CD4-positive, CD25-positive, alpha-beta regulatory T cell (primary cell): ENCODE data around the gene SLC2A9. TPM values are rescaled to one million over a fixed set of nuclear protein-coding genes. Genes with fewer than 3 reads are reported as not detected.
"Not testable (repeated sequence)": the region's sequence is repeated elsewhere in the genome, so short reads cannot be mapped to it uniquely, and the experiment has no call there.

Source experiments
- ATAC-seq, 2 donors: fragments of 150-1000 bp; cut with Tn5 transposase; one replicate each; pipeline ENCODE4 v1.10.0; 2021; ENCODE audit warnings: low read depth in 2 of 2, moderate number of reproducible peaks in 2 of 2, moderate library complexity in 1 of 2
- DNase-seq, 3 donors: peaks; one replicate each; pipeline versions ENCODE4 v3.0.0 to v3.0.0-alpha.2; 2012 to 2022; ENCODE audit warnings: mixed read lengths in 1 of 3
- H3K27ac ChIP-seq: one replicate; pipeline ENCODE4 v1.7.0; 2013; ENCODE audit warnings: mild to moderate bottlenecking, low read length; ENCODE audit not compliant: insufficient read depth, poor library complexity, severe bottlenecking
- H3K27me3 ChIP-seq: one replicate; pipeline ENCODE4 v1.7.0; 2013; ENCODE audit warnings: low read length; ENCODE audit not compliant: control insufficient read depth, insufficient read depth
- H3K36me3 ChIP-seq: one replicate; pipeline ENCODE4 v1.7.0; 2013; ENCODE audit warnings: mild to moderate bottlenecking, low read length, moderate library complexity; ENCODE audit not compliant: control insufficient read depth, insufficient read depth
- H3K4me1 ChIP-seq: 2 replicates; pipeline ENCODE4 v1.7.0; 2013; ENCODE audit warnings: mild to moderate bottlenecking, low read length; ENCODE audit not compliant: insufficient read depth, control insufficient read depth, poor library complexity, severe bottlenecking
- H3K4me3 ChIP-seq: one replicate; pipeline ENCODE4 v1.7.0; 2013; ENCODE audit warnings: low read depth, mild to moderate bottlenecking, low read length, moderate library complexity
- H3K9me3 ChIP-seq, 2 experiments: 1 replicate in 1 of 2; 2 replicates in 1 of 2; pipeline ENCODE4 v1.7.0; 2013; ENCODE audit warnings: low read length in 2 of 2, mild to moderate bottlenecking in 1 of 2, moderate library complexity in 1 of 2; ENCODE audit not compliant: control insufficient read depth in 2 of 2
- H3K27ac Mint-ChIP-seq, 3 donors: one replicate each; pipeline ENCODE4 v1.8.0; 2020 to 2022; ENCODE audit warnings: mild to moderate bottlenecking in 3 of 3, mixed read lengths in 3 of 3, moderate library complexity in 2 of 3
- H3K27me3 Mint-ChIP-seq: one replicate; pipeline ENCODE4 v1.8.0; 2022; ENCODE audit warnings: mild to moderate bottlenecking, mixed read lengths
- H3K36me3 Mint-ChIP-seq: one replicate; pipeline ENCODE4 v1.8.0; 2020; ENCODE audit warnings: mixed read lengths
- H3K4me1 Mint-ChIP-seq, 4 donors: one replicate each; pipeline ENCODE4 v1.8.0; 2020 to 2022; ENCODE audit warnings: mixed read lengths in 4 of 4, mild to moderate bottlenecking in 1 of 4
- H3K4me3 Mint-ChIP-seq, 4 donors: one replicate each; pipeline ENCODE4 v1.8.0; 2020 to 2022; ENCODE audit warnings: mild to moderate bottlenecking in 4 of 4, mixed read lengths in 4 of 4, moderate library complexity in 3 of 4
- H3K9me3 Mint-ChIP-seq, 7 donors: one replicate each; pipeline ENCODE4 v1.8.0; 2020 to 2022; ENCODE audit warnings: mixed read lengths in 7 of 7, mild to moderate bottlenecking in 3 of 7, moderate library complexity in 2 of 7
- polyA plus RNA-seq, 4 donors: library from polyadenylated mRNA; unstranded; fragments of 300-500 nt; fragmentation: Illumina TruSeq; gene quantifications; one replicate each; pipeline ENCODE4 v1.2.3, GENCODE V29; 2021
- total RNA-seq: library from RNA; stranded (reverse); gene quantifications from one replicate; pipeline ENCODE4 v1.2.3, GENCODE V29; 2022

Gene SLC2A9
- total and polyA plus RNA-seq, 5 donors from 2014 or later: 0.41 to 5.7 (median 0.81) TPM

DNA sequence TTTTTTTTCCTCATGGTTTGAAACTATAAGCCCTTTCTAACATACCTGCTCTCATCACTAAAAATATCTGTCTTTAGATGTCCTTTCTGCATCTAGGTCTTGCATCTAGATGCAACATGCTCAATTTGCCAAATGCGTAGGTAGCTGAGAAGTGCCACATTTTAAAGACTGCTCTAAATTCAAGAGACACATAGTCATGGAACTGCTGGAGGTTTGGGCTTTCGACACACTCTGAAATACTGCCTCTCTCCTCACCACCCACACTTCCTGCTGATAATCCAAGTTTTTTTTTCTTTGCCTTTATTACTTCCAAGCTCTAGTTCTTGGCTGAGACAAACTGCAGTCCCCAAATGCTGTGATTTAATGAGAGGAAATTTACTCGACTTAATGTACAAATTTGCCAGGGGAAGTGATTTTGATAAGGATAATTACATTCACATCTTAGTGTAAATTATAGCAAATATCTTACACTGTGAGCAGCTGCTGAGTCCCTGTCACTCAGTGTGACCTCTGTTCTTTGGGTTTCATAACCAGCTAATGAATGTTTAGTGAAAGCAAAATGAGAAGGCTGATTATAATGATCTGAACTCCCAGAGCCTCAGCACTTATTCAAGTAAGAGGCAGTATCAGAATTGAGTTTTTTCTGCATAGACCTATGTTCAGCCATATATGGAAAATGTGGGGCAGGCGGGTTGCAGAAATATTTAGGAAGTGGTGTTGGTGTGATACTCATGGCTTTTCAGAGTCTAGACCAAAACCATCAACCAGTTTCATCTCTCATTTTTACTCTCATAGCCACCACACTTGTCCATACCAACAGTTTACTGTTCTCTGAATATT lies 208.6 kb downstream of the SLC2A9 start:
- H3K4me3 Mint-ChIP-seq: no peak overlapping the region
- no peak overlapping the region for H3K27ac Mint-ChIP-seq
- H3K4me1 Mint-ChIP-seq: no peaks in the 10 kb centered on the region
- peaks cover 10% of the 10 kb centered on the region for H3K27me3 Mint-ChIP-seq
- Histone ChIP-seq H3K4me3 (no peak overlapping the region), H3K27me3 (no peaks in the 10 kb centered on the region), H3K36me3 (no peaks in the 10 kb centered on the region), H3K9me3 (no peaks in the 10 kb centered on the region), H3K27ac (no peak overlapping the region), H3K4me1 (no peaks in the 10 kb centered on the region)
- H3K36me3 Mint-ChIP-seq: no peaks in the 10 kb centered on the region
- peaks cover 0 to 5% (median 0%) of the 10 kb centered on the region in 7 donors for H3K9me3 Mint-ChIP-seq
- DNase-seq (no peak), ATAC-seq (no peak)

DNA sequence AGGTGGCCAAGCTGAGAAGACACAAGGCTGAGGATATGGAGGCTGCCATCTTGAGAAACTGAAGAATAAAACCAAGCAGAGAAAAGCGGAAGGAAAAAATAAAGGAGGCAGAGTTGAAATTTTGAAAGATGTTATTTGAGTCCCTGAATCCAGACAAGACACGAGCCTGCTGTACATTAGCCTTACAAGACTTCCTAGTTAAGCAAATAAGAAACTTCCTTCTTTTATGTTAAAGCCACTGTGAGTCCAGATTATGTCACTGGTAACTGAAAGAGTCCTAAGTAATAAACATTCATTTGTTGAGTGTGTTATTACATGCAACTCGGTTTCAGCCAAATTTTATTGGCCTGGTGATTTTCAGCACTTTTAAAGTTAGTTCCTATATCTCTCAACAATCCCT lies 209.5 kb downstream of the SLC2A9 start:
- Histone ChIP-seq H3K4me1 (no peaks in the 10 kb centered on the region), H3K27ac (no peak overlapping the region), H3K4me3 (no peak overlapping the region), H3K27me3 (no peaks in the 10 kb centered on the region), H3K36me3 (no peaks in the 10 kb centered on the region), H3K9me3 (no peaks in the 10 kb centered on the region)
- Mint-ChIP-seq H3K4me3 (no peak overlapping the region), H3K36me3 (no peaks in the 10 kb centered on the region), H3K27me3 (peaks cover 6% of the 10 kb centered on the region), H3K4me1 (no peaks in the 10 kb centered on the region), H3K27ac (no peak overlapping the region), H3K9me3 (peaks cover 0 to 4% (median 0%) of the 10 kb centered on the region in 7 donors)
- DNase-seq (no peak), ATAC-seq (no peak)

DNA sequence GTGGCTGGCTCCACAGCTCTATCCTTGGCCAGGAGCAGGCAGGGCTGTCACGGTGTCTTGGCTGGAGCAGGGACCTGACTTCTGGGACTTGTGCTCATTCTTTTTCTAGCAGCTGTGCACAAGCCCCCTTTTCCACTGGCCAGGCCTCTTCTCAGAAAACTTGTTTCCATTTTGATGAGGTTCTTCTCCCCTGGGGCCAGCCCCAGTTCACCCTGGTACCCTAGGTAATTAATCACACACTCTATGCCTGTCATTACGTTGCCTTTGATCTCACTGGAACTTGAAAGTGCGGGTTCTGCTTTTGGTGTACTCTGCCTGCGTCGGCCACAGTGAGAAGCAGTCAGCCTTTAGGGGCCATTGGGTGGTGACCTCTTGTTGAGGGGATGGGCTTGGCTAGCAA lies 213.2 kb downstream of the SLC2A9 start:
- no peak for ATAC-seq
- Histone ChIP-seq H3K4me3 (no peak overlapping the region), H3K27me3 (no peaks in the 10 kb centered on the region), H3K9me3 (no peaks in the 10 kb centered on the region), H3K36me3 (no peaks in the 10 kb centered on the region), H3K27ac (no peak overlapping the region), H3K4me1 (no peaks in the 10 kb centered on the region)
- H3K36me3 Mint-ChIP-seq: no peaks in the 10 kb centered on the region
- H3K4me3 Mint-ChIP-seq: no peak overlapping the region
- no peak overlapping the region for H3K27ac Mint-ChIP-seq
- DNase-seq: no peak
- peaks cover 6% of the 10 kb centered on the region for H3K27me3 Mint-ChIP-seq
- peaks cover 0 to 4% (median 0%) of the 10 kb centered on the region in 7 donors for H3K9me3 Mint-ChIP-seq
- no peaks in the 10 kb centered on the region for H3K4me1 Mint-ChIP-seq

DNA sequence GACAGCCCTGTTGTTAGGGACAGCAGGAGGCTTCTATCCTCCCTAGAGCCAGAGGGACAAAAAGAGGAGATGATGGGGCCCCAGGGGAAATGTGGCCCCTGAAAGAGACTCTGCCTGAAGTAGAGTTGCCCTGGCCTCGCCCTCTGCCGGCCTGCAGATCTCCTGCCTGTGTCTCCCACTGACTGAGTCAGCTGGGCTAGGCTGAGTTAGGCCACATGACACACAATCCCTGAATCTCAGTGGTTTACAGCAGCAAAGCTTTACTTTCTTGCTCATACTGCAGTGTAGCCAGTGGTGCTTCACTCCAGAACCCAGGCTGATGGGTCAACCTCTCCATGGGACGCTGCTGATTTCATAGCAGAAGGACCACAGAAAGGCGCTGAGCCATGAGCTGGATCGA lies 216.4 kb downstream of the SLC2A9 start:
- Mint-ChIP-seq H3K9me3 (no peaks in the 10 kb centered on the region), H3K27me3 (peaks cover 12% of the 10 kb centered on the region), H3K4me3 (no peak overlapping the region), H3K4me1 (peaks cover 0 to 2% (median 0%) of the 10 kb centered on the region in 4 donors), H3K27ac (no peak overlapping the region), H3K36me3 (no peaks in the 10 kb centered on the region)
- Histone ChIP-seq H3K36me3 (no peaks in the 10 kb centered on the region), H3K4me3 (no peak overlapping the region), H3K4me1 (no peaks in the 10 kb centered on the region), H3K27me3 (no peaks in the 10 kb centered on the region), H3K9me3 (no peaks in the 10 kb centered on the region), H3K27ac (no peak overlapping the region)
- DNase-seq (no peak), ATAC-seq (no peak)

DNA sequence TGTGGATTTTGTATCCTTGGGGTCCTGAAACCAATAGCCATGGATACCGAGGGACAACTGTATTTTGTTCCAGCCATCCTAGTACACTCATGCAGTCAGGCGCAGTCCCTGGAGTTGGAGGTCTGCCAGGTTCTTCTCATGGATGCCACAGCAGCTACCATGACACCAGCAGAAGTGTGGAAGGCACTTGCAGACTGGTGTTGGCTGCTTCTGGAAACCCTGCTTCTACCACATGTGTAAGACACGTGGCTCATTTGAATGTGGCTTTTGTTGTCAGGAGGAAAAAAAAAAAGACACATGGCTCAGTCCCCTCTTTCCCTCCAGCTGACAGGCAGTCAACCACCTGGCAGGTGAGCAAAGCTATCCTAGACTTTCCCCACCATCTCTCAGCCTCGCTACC lies 220.4 kb downstream of the SLC2A9 start:
- no peak overlapping the region for H3K27ac ChIP-seq
- DNase-seq: no peak
- H3K27me3 ChIP-seq: no peaks in the 10 kb centered on the region
- no peaks in the 10 kb centered on the region for H3K9me3 ChIP-seq
- Mint-ChIP-seq H3K27ac (no peak overlapping the region), H3K9me3 (peaks cover 0 to 7% (median 2%) of the 10 kb centered on the region in 7 donors), H3K27me3 (peaks cover 12% of the 10 kb centered on the region), H3K36me3 (no peaks in the 10 kb centered on the region), H3K4me3 (no peak overlapping the region), H3K4me1 (peaks cover 0 to 2% (median 0%) of the 10 kb centered on the region in 4 donors)
- ATAC-seq: no peak
- H3K4me3 ChIP-seq: no peak overlapping the region
- no peaks in the 10 kb centered on the region for H3K36me3 ChIP-seq
- no peaks in the 10 kb centered on the region for H3K4me1 ChIP-seq

DNA sequence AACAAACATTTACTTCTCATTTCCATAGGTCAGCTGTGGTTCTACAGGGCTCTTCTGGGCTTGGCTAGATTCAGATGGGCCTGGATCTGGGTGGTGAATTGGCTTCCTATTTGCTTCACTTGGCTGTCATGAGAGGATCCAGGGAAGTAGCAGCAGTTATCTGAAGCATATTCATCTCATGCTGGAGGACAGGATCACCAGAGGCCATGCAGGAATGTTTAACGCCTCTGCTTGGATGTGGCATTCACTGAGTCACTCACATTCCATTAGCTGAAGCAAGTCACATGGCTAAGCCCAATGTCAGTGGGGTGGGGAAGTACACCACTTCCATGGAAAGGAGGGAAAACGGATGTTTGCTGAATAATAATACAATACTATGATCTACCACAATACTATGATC lies 224.7 kb downstream of the SLC2A9 start:
- not testable (repeated sequence) for H3K36me3 Mint-ChIP-seq, DNase-seq, H3K9me3 Mint-ChIP-seq, H3K27me3 ChIP-seq, H3K4me3 ChIP-seq, H3K4me3 Mint-ChIP-seq, H3K9me3 ChIP-seq, H3K4me1 Mint-ChIP-seq, ATAC-seq, H3K27ac ChIP-seq, H3K4me1 ChIP-seq, H3K36me3 ChIP-seq, H3K27me3 Mint-ChIP-seq, H3K27ac Mint-ChIP-seq

DNA sequence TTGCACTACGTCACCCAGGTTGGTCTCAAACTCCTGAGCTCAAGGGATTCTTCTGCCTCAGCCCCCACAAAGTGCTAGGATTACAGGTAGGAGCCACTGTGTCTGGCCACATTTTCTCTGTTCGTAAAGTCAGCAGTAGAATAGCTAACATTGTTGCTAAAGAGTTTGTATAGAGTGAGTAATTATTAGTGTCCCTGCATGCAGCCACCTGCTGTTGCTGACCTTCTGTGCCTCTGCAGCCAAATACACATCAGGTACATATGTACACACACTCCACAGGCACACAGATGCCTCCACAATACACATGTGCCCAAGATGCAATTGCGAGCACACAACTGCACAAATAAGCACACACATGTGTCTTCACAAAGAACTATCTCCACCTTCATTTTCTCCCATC lies 228.9 kb downstream of the SLC2A9 start:
- no peak overlapping the region for H3K27ac Mint-ChIP-seq
- Histone ChIP-seq H3K27ac (no peak overlapping the region), H3K36me3 (no peaks in the 10 kb centered on the region), H3K4me3 (no peak overlapping the region), H3K9me3 (no peaks in the 10 kb centered on the region), H3K27me3 (peaks cover 4% of the 10 kb centered on the region), H3K4me1 (no peaks in the 10 kb centered on the region)
- H3K4me3 Mint-ChIP-seq: no peak overlapping the region
- ATAC-seq (no peak), DNase-seq (no peak)
- H3K4me1 Mint-ChIP-seq: no peaks in the 10 kb centered on the region
- H3K27me3 Mint-ChIP-seq: peaks cover 5% of the 10 kb centered on the region
- H3K36me3 Mint-ChIP-seq: no peaks in the 10 kb centered on the region
- peaks cover 0 to 10% (median 2%) of the 10 kb centered on the region in 7 donors for H3K9me3 Mint-ChIP-seq

DNA sequence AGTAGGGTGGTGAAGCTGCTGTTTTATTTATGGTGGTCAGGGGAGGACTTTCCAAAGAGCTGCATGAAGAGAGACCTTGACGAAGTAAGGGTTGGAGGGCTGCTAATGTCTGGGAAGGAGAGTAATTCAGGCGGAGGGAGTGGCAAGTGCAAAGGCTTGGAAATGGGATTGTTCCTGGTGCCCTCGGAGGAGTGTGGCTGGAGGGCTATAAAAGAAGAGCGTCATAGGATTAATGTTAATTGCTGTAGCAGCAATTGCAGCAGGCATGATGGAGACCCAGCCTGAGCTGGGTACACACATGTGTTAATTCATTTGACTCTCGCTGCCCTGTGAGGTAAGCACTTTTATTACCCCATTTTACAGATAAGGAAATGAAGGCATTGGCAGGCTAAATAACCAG lies 235.4 kb downstream of the SLC2A9 start:
- H3K4me1 ChIP-seq, DNase-seq, ATAC-seq, H3K4me3 ChIP-seq, H3K4me3 Mint-ChIP-seq, H3K27ac ChIP-seq, H3K36me3 ChIP-seq, H3K27me3 ChIP-seq, H3K27ac Mint-ChIP-seq, H3K9me3 Mint-ChIP-seq, H3K9me3 ChIP-seq, H3K36me3 Mint-ChIP-seq, H3K4me1 Mint-ChIP-seq: not testable (repeated sequence)
- H3K27me3 Mint-ChIP-seq: peaks cover 10% of the 10 kb centered on the region
